ENCODE measurements around the gene RNF152.
A peak's percentile ranks its signal among the peaks of the same experiment; 100 is the strongest.

RNF152 gene

GRCh38 chr18:61892683-61893308 is at the start of gene RNF152:
RNF152 (minus strand) TSS chr18:61893007; CDS start chr18:61816463, 76,544 bp downstream.
- DNase-seq, result peak in 9 of 14 donors; percentile 19 to 76 (median 48)

- no peak for DNase-seq
Measured at GRCh38 chr18:61941948-61942471, 49.2 kb upstream of the RNF152 start.

- no peak for DNase-seq
Measured at GRCh38 chr18:61939046-61939674, 46.4 kb upstream of the RNF152 start.

- no peak for DNase-seq
Measured at GRCh38 chr18:61935362-61935761, 42.6 kb upstream of the RNF152 start.

GRCh38 chr18:61931654-61932379 is 39.0 kb upstream of the RNF152 start:
- DNase-seq, result no peak

- DNase-seq, result no peak
Measured at GRCh38 chr18:61929881-61930640, 37.3 kb upstream of the RNF152 start.

GRCh38 chr18:61926532-61926931 is 33.7 kb upstream of the RNF152 start:
- DNase-seq, result no peak

- no peak for DNase-seq
Measured at GRCh38 chr18:61924550-61924949, 31.7 kb upstream of the RNF152 start.

- no peak for DNase-seq
Measured at GRCh38 chr18:61922435-61922834, 29.6 kb upstream of the RNF152 start.

GRCh38 chr18:61921621-61922235 is 28.9 kb upstream of the RNF152 start:
- no peak for DNase-seq

- DNase-seq, result no peak
Measured at GRCh38 chr18:61917818-61918217, 25.0 kb upstream of the RNF152 start.

- no peak for DNase-seq
Measured at GRCh38 chr18:61912476-61912875, 19.7 kb upstream of the RNF152 start.

GRCh38 chr18:61910101-61910500 is 17.3 kb upstream of the RNF152 start:
- DNase-seq, result peak in 1 of 14 donors; percentile 6

GRCh38 chr18:61908661-61909060 is 15.9 kb upstream of the RNF152 start:
- no peak for DNase-seq

- peak in 2 of 14 donors; percentile 6 to 38 for DNase-seq
Measured at GRCh38 chr18:61901323-61901986, 8.6 kb upstream of the RNF152 start.

- peak in 1 of 14 donors; percentile 62 for DNase-seq
Measured at GRCh38 chr18:61900504-61901281, 7.9 kb upstream of the RNF152 start.

GRCh38 chr18:61898640-61899101 is 5.9 kb upstream of the RNF152 start:
- no peak for DNase-seq

- peak in 3 of 14 donors; percentile 19 to 95 (median 22) for DNase-seq
Measured at GRCh38 chr18:61896757-61897156, 4.0 kb upstream of the RNF152 start.

GRCh38 chr18:61896118-61896517 is 3.3 kb upstream of the RNF152 start:
- no peak for DNase-seq

- peak in 1 of 14 donors; percentile 8 for DNase-seq
Measured at GRCh38 chr18:61894751-61895524, 2.1 kb upstream of the RNF152 start.

Data from C1 segment of cervical spinal cord (tissue), 14 donors.